GM19239 (cell line): ENCODE data around the gene ARHGEF28.

Experiments
- DNase-seq: peaks from one replicate; pipeline ENCODE4 v3.0.0; 2011; ENCODE audit warnings: low spot score; ENCODE audit not compliant: insufficient read length
- FAIRE-seq: peaks from 2 replicates; lab custom pipeline; 2011; peaks lifted over from hg19 to GRCh38; lab: Jason Lieb, UNC

ARHGEF28 gene

GRCh38 chr5:73969195-73970036, 343.4 kb downstream of the ARHGEF28 start:
- DNase-seq, result no peak
- FAIRE-seq, result no peak

GRCh38 chr5:73971326-73971725, 345.3 kb downstream of the ARHGEF28 start:
- FAIRE-seq, result no peak
- DNase-seq, result no peak

- DNase-seq, result no peak
- no peak for FAIRE-seq
These were observed 347.1 kb downstream of the ARHGEF28 start for GRCh38 chr5:73973135-73973534.

GRCh38 chr5:73974871-73975360, 348.9 kb downstream of the ARHGEF28 start:
- no peak for FAIRE-seq
- no peak for DNase-seq

GRCh38 chr5:73975845-73976244, 349.8 kb downstream of the ARHGEF28 start:
- no peak for DNase-seq
- no peak for FAIRE-seq

- FAIRE-seq (no peak), DNase-seq (no peak)
These were observed 351.1 kb downstream of the ARHGEF28 start for GRCh38 chr5:73977146-73977545.

- no peak for FAIRE-seq
- no peak for DNase-seq
These were observed 353.3 kb downstream of the ARHGEF28 start for GRCh38 chr5:73979321-73979720.

GRCh38 chr5:73981704-73982103, 355.7 kb downstream of the ARHGEF28 start:
- FAIRE-seq (no peak), DNase-seq (no peak)

GRCh38 chr5:73983644-73984043, 357.6 kb downstream of the ARHGEF28 start:
- DNase-seq (no peak), FAIRE-seq (no peak)

- DNase-seq (no peak), FAIRE-seq (no peak)
These were observed 359.1 kb downstream of the ARHGEF28 start for GRCh38 chr5:73985145-73985544.

GRCh38 chr5:73986729-73987128, 360.7 kb downstream of the ARHGEF28 start:
- no peak for FAIRE-seq
- DNase-seq, result no peak

- FAIRE-seq (no peak), DNase-seq (no peak)
These were observed 361.9 kb downstream of the ARHGEF28 start for GRCh38 chr5:73987915-73988314.

GRCh38 chr5:73989956-73990355, 364.0 kb downstream of the ARHGEF28 start:
- DNase-seq, result no peak
- no peak for FAIRE-seq
